Airway epithelial cell (primary cell): ENCODE measurements around the gene LRIT2. TPM values are rescaled to one million over a fixed set of nuclear protein-coding genes. Genes with fewer than 3 reads are reported as not detected.

Source experiments
- total RNA-seq: library from RNA; depleted of rRNA; stranded (reverse); fragments of >200 nt; gene quantifications from 2 replicates; pipeline ENCODE4 v1.2.3, GENCODE V29; 2015

LRIT2 gene, protein sequence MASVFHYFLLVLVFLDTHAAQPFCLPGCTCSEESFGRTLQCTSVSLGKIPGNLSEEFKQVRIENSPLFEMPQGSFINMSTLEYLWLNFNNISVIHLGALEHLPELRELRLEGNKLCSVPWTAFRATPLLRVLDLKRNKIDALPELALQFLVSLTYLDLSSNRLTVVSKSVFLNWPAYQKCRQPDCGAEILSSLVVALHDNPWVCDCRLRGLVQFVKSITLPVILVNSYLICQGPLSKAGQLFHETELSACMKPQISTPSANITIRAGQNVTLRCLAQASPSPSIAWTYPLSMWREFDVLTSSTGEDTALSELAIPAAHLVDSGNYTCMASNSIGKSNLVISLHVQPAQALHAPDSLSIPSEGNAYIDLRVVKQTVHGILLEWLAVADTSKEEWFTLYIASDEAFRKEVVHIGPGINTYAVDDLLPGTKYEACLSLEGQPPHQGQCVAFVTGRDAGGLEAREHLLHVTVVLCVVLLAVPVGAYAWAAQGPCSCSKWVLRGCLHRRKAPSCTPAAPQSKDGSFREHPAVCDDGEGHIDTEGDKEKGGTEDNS
- total RNA-seq: not detected in 2 replicates

DNA sequence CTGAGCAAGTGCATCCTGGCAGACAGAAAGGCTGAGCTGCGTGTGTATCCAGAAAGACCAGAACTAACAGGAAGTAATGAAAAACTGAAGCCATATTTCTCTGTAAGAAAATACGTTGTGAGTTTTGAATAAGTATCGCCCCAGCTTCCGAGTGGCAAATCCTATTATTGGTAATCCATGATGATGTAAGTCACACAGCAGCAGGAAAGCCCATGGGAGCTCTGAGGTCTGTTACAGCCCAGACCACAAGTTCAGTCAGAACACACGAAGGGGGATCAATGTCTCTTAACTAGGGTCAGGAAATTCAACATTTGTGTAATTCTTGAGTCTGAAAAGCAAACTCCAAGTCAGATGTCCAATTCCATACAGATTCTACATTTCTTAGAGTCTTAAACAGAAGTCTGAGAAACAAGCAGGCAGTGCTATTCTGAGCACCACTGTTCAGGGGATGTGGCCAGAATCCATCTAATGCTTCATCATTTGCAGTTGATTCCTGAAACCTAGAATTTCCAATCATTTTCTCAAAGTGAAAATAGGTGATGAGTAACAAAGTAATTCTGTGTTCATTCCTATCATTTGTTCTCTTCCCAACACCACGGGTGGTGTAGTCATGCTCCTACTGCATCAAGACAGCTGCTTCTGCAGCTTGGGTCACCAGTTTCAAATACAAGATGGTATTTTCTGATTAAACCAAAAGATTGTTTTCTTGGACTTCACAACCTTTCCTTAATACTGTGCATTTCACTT is at the start of gene LRIT2:
TSS of gene LRIT2 (minus strand) at position 118 of the 747 bp plus-strand sequence. CDS start at position 94, 24 bp downstream.

DNA sequence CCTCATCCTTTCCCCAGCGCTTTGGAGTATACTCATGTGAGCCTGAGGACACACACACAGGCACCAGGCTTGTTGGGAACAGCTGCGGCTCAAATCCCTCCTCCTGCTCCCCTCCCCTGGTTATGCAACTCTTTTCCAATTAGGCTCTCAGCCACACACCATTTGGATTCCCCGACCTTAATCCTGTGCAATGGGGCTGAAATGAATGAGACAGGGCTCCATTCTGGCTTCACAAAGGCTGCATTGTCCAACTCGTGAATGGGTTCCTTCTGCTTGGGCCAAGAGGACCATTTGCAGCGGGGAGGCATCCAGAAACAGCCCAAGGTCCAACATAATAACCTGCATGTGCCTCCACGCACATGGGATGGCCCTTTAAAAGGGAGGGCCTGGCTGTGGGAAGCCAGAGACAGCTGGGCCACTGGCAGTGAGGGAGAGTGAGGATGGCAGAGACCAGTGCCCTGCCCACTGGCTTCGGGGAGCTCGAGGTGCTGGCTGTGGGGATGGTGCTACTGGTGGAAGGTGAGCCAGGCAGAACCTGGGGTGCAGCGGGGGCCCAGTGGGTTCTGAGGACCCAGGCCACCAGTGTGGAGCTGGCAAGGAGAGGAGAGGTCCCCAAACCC is 19.4 kb upstream of the LRIT2 start, which contains the start of gene RGR:
TSS of gene RGR (plus strand) at position 403 of the 620 bp plus-strand sequence. CDS start at position 441, 38 bp downstream.

DNA sequence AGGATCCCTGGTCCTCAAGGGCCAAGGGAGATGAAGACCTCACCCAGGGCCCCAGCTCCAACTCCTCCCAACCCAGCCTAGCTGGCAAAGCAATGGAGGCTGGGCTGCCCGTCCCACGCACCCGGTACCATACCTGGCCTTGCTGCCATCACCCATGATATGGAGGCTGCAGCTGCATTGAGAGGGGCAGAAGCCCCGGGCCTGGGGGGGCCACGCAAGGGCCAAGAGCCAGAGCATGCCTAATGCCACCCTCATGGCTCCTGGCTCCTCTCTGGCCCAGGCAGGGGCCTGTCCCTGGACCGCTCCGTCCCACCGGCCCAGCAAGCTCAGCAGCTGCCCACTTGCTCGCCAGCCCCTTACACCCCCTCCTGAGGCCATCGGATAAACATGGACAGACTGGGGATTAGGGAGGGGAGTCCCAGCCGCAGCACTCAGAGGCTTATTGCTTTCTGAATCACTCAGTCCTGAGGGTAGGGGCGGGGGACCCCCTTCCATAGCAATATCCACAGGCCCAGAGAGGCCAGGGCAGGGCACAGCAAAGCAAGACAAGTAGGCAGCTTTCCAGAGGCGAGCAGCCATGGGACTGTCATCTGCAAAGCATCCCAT is 15.9 kb upstream of the LRIT2 start, which contains the start of gene LRIT1:
TSS of gene LRIT1 (minus strand) at position 362 of the 606 bp plus-strand sequence. CDS start at position 255, 107 bp downstream.

DNA sequence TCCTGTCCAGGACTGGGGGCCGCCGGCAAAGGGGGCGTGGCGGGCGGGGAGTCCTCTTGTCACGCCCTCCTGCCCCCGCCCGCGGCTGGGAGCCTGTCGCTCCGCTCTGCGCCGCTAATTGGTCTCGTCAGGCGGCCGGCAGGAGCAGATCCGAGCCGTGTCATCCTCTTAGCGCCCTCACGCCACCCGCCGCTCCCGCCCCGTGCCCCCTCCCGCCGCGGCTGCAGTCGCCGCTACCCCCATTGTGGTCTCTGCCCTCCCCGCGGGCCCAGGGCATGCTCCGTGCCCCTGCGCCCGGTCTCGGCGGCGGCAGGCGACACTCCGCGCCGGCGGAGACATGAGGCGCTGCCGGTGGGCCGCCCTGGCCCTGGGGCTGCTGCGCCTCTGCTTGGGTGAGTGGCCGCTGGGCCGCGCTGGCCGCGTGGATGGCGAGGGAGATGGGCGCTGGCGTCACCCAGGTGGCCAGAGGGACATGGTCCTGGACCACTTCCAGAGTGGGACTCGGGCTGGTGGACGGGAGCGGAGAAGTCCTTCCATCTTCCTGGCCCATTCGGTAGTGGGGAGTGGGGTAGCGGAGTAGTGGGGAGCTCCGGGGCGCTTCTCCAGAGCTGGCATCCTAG is 30.8 kb downstream of the LRIT2 start, which contains the start of gene CDHR1:
TSS of gene CDHR1 (plus strand) at position 114 of the 620 bp plus-strand sequence. CDS start at position 338, 224 bp downstream.

DNA sequence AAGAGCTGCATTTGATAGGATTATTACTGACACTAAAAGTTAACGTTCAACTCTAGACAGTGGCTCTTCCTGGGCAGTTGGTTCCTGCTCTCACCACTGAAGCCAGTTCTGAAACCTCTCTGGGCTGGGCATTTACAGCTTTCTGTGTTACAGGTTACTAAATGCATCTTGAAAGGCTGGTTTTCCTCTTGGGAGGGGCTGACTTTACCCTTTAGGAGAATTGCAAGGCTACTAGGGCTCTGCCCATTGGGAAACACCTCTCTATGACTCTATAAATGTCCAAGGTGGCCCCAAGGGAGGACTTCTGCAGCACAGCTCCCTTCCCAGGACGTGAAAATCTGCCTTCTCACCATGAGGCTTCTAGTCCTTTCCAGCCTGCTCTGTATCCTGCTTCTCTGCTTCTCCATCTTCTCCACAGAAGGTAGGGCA is 51.8 kb downstream of the LRIT2 start, which contains the start of gene GPR15LG:
TSS of gene GPR15LG (plus strand) at position 301 of the 429 bp plus-strand sequence. CDS start at position 352, 51 bp downstream.

Other genes starting within 250 kb of the LRIT2 start
- 151 and 159 TPM in 2 replicates for gene GHITM, start 86.0 kb downstream of the LRIT2 start, total RNA-seq
- gene GPR15LG, start 51.7 kb downstream of the LRIT2 start, total RNA-seq: 44.5 and 87.7 TPM in 2 replicates
- 1.5 and 3.9 TPM in 2 replicates for gene CDHR1, start 31.0 kb downstream of the LRIT2 start, total RNA-seq
- not detected in 2 replicates for gene LRIT1, start 16.0 kb upstream of the LRIT2 start, total RNA-seq
- not detected in 2 replicates for gene RGR, start 19.5 kb upstream of the LRIT2 start, total RNA-seq
- 13.8 and 18.4 TPM in 2 replicates for gene CCSER2, start 103.0 kb upstream of the LRIT2 start, total RNA-seq